Esophagus muscularis mucosa (tissue), 4 donors: Measurements from ENCODE around the gene KRTAP9-3. TPM values are rescaled to one million over a fixed set of nuclear protein-coding genes. Genes with fewer than 3 reads are reported as not detected.
"Not testable (repeated sequence)": the region's sequence is repeated elsewhere in the genome, so short reads cannot be mapped to it uniquely, and the experiment has no call there.

Experiments used
- DNase-seq: peaks from one replicate; pipeline ENCODE4 v3.0.0-alpha.2; 2017; ENCODE audit errors: extremely low spot score
- H3K27ac ChIP-seq, 4 donors: fragments of 200-600 bp; sonication (generic); replicated peaks in 1 of 4; 1 replicate in 3 of 4; 2 replicates in 1 of 4; pipeline ENCODE4 v1.5.1; 2016 to 2019; ENCODE audit warnings: mild to moderate bottlenecking in 1 of 4
- H3K27me3 ChIP-seq, 4 donors: fragments of 200-600 bp; sonication (generic); one replicate each; pipeline versions ENCODE4 v1.5.1 to v1.6.0; 2016 to 2019
- H3K36me3 ChIP-seq, 4 donors: fragments of 200-600 bp; sonication (generic); one replicate each; pipeline ENCODE4 v1.5.1; 2016 to 2019
- H3K4me1 ChIP-seq, 4 donors: fragments of 200-600 bp; sonication (generic); one replicate each; pipeline ENCODE4 v1.5.1; 2016 to 2019
- H3K4me3 ChIP-seq, 4 donors: fragments of 200-600 bp; sonication (generic); 1 replicate in 2 of 4; 2 replicates in 2 of 4; pipeline ENCODE4 v1.5.1; 2016 to 2019; ENCODE audit warnings: mild to moderate bottlenecking in 4 of 4, moderate library complexity in 1 of 4
- H3K9me3 ChIP-seq, 4 donors: fragments of 200-600 bp; sonication (generic); 1 replicate in 3 of 4; 2 replicates in 1 of 4; pipeline ENCODE4 v1.5.1; 2016 to 2019
- CTCF ChIP-seq, 3 experiments: fragments of 200-600 bp in 2 of 3; fragments of 450-650 bp in 1 of 3; sonication (generic) in 2 of 3; IDR thresholded peaks; one replicate each; pipeline ENCODE4 v1.5.1; 2017 to 2019; ENCODE audit warnings: antibody characterized with exemption in 3 of 3, mild to moderate bottlenecking in 2 of 3, moderate library complexity in 1 of 3
- EP300 ChIP-seq: sonication (generic); formaldehyde crosslinking; IDR thresholded peaks from one replicate; pipeline ENCODE4 v1.6.1; 2017; ENCODE audit warnings: antibody characterized with exemption
- POLR2A ChIP-seq: fragments of 450-650 bp; IDR thresholded peaks from one replicate; pipeline ENCODE4 v1.6.1; 2017; ENCODE audit warnings: antibody characterized with exemption, moderate library complexity, mild to moderate bottlenecking, low read depth
- POLR2AphosphoS5 ChIP-seq, 2 donors: sonication (generic); formaldehyde crosslinking; IDR thresholded peaks; one replicate each; pipeline ENCODE4 v1.6.1; 2017; ENCODE audit warnings: antibody characterized with exemption in 2 of 2
- WGBS: methylation state at CpG from one replicate; pipeline ENCODE4 v1.1.5; 2018; 5-methylcytosine and 5-hydroxymethylcytosine counted together
- intact Hi-C: fragments of 100-400 bp; cut with DNase I; formaldehyde crosslinking; loops from one replicate; pipeline ENCODE4 v1.15.1; 2023
- total RNA-seq, 4 donors: library from RNA; depleted of rRNA; stranded (reverse); fragments of >200 nt; gene quantifications; one replicate each; pipeline versions ENCODE4 v1.1.0 to v1.2.1, GENCODE V29; 2016

Gene KRTAP9-3
- total RNA-seq, 4 donors from 2014 or later, result not detected

DNA sequence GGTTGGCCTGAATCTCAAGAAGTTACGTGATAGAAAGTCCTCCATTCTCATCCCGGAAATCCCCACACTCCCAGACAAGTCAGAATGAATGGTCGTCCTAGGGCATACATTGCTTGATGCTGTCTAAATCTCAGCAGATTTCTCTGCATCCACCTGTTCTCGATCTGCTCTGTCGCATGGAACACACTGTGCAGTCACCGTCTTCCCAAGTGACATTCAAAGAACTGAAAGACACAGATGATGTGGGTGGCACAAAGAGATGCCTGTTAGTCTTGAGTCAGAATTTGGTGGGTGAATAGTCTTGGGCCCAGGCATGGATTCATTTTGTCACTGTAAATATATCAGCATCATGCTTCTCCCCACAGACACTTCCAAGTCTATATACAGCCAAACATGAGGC is 518 bp upstream of the KRTAP9-3 start:
- WGBS, result 83% methylated on average over 6 of the region's 6 CpGs
- intact Hi-C loops, result no loop called here
- Histone ChIP-seq H3K4me1 (no peaks in the 10 kb centered on the region), H3K27ac (no peak overlapping the region), H3K4me3 (no peak overlapping the region), H3K9me3 (no peaks in the 10 kb centered on the region), H3K27me3 (peaks cover 0 to 24% (median 0%) of the 10 kb centered on the region in 4 donors), H3K36me3 (no peaks in the 10 kb centered on the region)
- TF ChIP-seq POLR2AphosphoS5 (IDR thresholded peaks at IDR 0.05), result no peak
- DNase-seq, result no peak

GRCh38 chr17:41237116-41237515 is 4.9 kb downstream of the KRTAP9-3 start:
- peaks cover 0 to 29% (median 0%) of the 10 kb centered on the region in 4 donors for H3K27me3 ChIP-seq
- H3K4me3 ChIP-seq, intact Hi-C loops: not testable (repeated sequence)

GRCh38 chr17:41237949-41238437 is 5.7 kb downstream of the KRTAP9-3 start, which contains the start of gene KRTAP9-8:
KRTAP9-8 (plus strand) TSS chr17:41237999; CDS start chr17:41238052, 53 bp downstream.
- H3K4me3 ChIP-seq, H3K4me1 ChIP-seq, H3K9me3 ChIP-seq, H3K27ac ChIP-seq, H3K36me3 ChIP-seq, intact Hi-C loops, DNase-seq: not testable (repeated sequence)
- no CpG with 5 or more reads among the region's 3 CpGs for WGBS
- peaks cover 0 to 22% (median 0%) of the 10 kb centered on the region in 4 donors for H3K27me3 ChIP-seq

More at GRCh38 chr17:41237116-41237515, 4.9 kb downstream of the KRTAP9-3 start:
- not testable (repeated sequence) for H3K27ac ChIP-seq, DNase-seq, H3K9me3 ChIP-seq, H3K36me3 ChIP-seq, H3K4me1 ChIP-seq
- 89% methylated on average over 4 of the region's 4 CpGs for WGBS

GRCh38 chr17:41246995-41247787 is 14.9 kb downstream of the KRTAP9-3 start:
- DNase-seq, H3K4me3 ChIP-seq, H3K4me1 ChIP-seq, H3K27ac ChIP-seq, intact Hi-C loops, H3K27me3 ChIP-seq, H3K9me3 ChIP-seq, H3K36me3 ChIP-seq: not testable (repeated sequence)
- 55% methylated on average over 2 of the region's 2 CpGs for WGBS

GRCh38 chr17:41249637-41250240 is 17.5 kb downstream of the KRTAP9-3 start, which contains the start of gene KRTAP9-4:
KRTAP9-4 (plus strand) TSS chr17:41249687; CDS start chr17:41249721, 34 bp downstream.
- no CpG with 5 or more reads among the region's 2 CpGs for WGBS
- H3K36me3 ChIP-seq, DNase-seq, H3K27me3 ChIP-seq, H3K9me3 ChIP-seq, H3K27ac ChIP-seq, H3K4me3 ChIP-seq, H3K4me1 ChIP-seq, intact Hi-C loops: not testable (repeated sequence)

DNA sequence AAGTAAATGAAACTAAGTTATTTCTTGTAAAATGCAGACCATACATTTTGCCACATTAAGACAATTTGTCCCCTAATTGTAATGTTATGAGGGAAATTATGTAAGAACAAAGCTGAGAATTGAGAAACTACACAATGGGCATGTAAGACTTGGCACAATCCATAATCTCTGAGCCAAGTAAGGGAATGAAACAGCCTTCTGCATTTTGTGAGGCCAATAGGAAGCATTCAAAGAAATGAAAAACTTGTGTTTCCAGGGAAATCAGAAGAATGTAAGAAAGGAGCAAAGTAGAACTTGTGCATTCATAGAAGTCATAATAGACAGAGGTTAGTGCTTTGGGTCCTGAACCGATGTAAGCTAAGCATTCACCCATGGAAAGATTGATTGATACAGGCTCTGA is 19.0 kb downstream of the KRTAP9-3 start:
- TF ChIP-seq EP300, result no peak
- TF ChIP-seq CTCF (IDR thresholded peaks at IDR 0.05), result no peak
- no peak for TF ChIP-seq POLR2AphosphoS5 (IDR thresholded peaks at IDR 0.05)
- no peak for TF ChIP-seq POLR2A
- H3K9me3 ChIP-seq, result no peaks in the 10 kb centered on the region
- WGBS, result 100% methylated on average over 1 of the region's 1 CpG
- no peaks in the 10 kb centered on the region for H3K36me3 ChIP-seq
- H3K27me3 ChIP-seq, result peaks cover 0 to 6% (median 0%) of the 10 kb centered on the region in 4 donors
- H3K4me1 ChIP-seq, result no peaks in the 10 kb centered on the region
- intact Hi-C loops, result no loop called here
- H3K4me3 ChIP-seq, result no peak overlapping the region
- no peak for DNase-seq
- H3K27ac ChIP-seq, result no peak overlapping the region

- no peak for DNase-seq
- 50% methylated on average over 1 of the region's 1 CpG for WGBS
- TF ChIP-seq EP300, result no peak
- TF ChIP-seq POLR2AphosphoS5 (IDR thresholded peaks at IDR 0.05), result no peak
- no peak for TF ChIP-seq POLR2A
- TF ChIP-seq CTCF (IDR thresholded peaks at IDR 0.05), result no peak
- no peak overlapping the region for H3K4me3 ChIP-seq
- H3K27ac ChIP-seq, result no peak overlapping the region
- peaks cover 0 to 6% (median 0%) of the 10 kb centered on the region in 4 donors for H3K27me3 ChIP-seq
- H3K36me3 ChIP-seq, result no peaks in the 10 kb centered on the region
- H3K9me3 ChIP-seq, result no peaks in the 10 kb centered on the region
- H3K4me1 ChIP-seq, result no peaks in the 10 kb centered on the region
- intact Hi-C loops, result no loop called here
Observed at GRCh38 chr17:41254861-41255260, 22.6 kb downstream of the KRTAP9-3 start.

GRCh38 chr17:41255381-41256290 is 23.4 kb downstream of the KRTAP9-3 start, which contains the start of gene KRTAP9-9:
KRTAP9-9 (plus strand) TSS chr17:41255384.
- intact Hi-C loops, H3K27me3 ChIP-seq, H3K27ac ChIP-seq, H3K36me3 ChIP-seq, DNase-seq, H3K9me3 ChIP-seq, H3K4me3 ChIP-seq, H3K4me1 ChIP-seq: not testable (repeated sequence)
- WGBS, result 88% methylated on average over 5 of the region's 5 CpGs
